ENCODE data around the gene BCAP31.
"Not testable (repeated sequence)": the region's sequence is repeated elsewhere in the genome, so short reads cannot be mapped to it uniquely, and the experiment has no call there.

GRCh38 chrX:153746991-153747390 lies 22.8 kb upstream of the BCAP31 start:
- TF ChIP-seq CTCF, POLR2A (IDR thresholded peaks at IDR 0.05): not testable (repeated sequence)
